Erythroblast (primary cell): Measurements from ENCODE around the gene FRG2C.
"Not testable (repeated sequence)": the region's sequence is repeated elsewhere in the genome, so short reads cannot be mapped to it uniquely, and the experiment has no call there.

Source experiments
- GATA1 ChIP-seq: IDR thresholded peaks from 2 replicates; pipeline ENCODE4 v1.6.1; 2011; ENCODE audit warnings: low read depth, mild to moderate bottlenecking, control low read depth, low read length, moderate library complexity
- POLR2A ChIP-seq: IDR thresholded peaks from 2 replicates; pipeline ENCODE4 v1.6.1; 2011; ENCODE audit warnings: mild to moderate bottlenecking, low read length

GRCh38 chr3:75665626-75666025, 1.5 kb downstream of the FRG2C start:
- not testable (repeated sequence) for TF ChIP-seq POLR2A, GATA1
